Smooth muscle cell (in vitro differentiated cells): ENCODE results near the gene KCNK4. TPM values are rescaled to one million over a fixed set of nuclear protein-coding genes. Genes with fewer than 3 reads are reported as not detected.

Source experiments
- DNase-seq: peaks from one replicate; lab custom pipeline; 2025; ENCODE audit not compliant: unreplicated experiment; lab: John Stamatoyannopoulos, UW
- H2AFZ ChIP-seq: fragments of 200-600 bp; sonication (generic); 2 replicates; pipeline ENCODE4 v1.6.0; 2016; ENCODE audit warnings: antibody characterized with exemption, low read depth, mild to moderate bottlenecking
- H3F3A ChIP-seq: fragments of 200-600 bp; sonication (generic); 2 replicates; pipeline ENCODE4 v1.6.0; 2017; ENCODE audit warnings: antibody characterized with exemption, low read depth
- H3K27ac ChIP-seq: fragments of 200-600 bp; sonication (generic); 2 replicates; pipeline ENCODE4 v1.5.1; 2016; ENCODE audit warnings: low read depth, mild to moderate bottlenecking
- H3K27me3 ChIP-seq: fragments of 200-600 bp; sonication (generic); 2 replicates; pipeline ENCODE4 v1.6.1; 2016; ENCODE audit warnings: low read depth, mild to moderate bottlenecking
- H3K36me3 ChIP-seq: fragments of 200-600 bp; sonication (generic); 2 replicates; pipeline ENCODE4 v1.5.1; 2016; ENCODE audit warnings: low read depth
- H3K4me1 ChIP-seq: fragments of 200-600 bp; sonication (generic); 2 replicates; pipeline ENCODE4 v1.5.1; 2016; ENCODE audit warnings: low read depth
- H3K4me2 ChIP-seq: fragments of 200-600 bp; sonication (generic); 2 replicates; pipeline ENCODE4 v1.6.0; 2016; ENCODE audit warnings: mild to moderate bottlenecking
- H3K4me3 ChIP-seq: fragments of 200-600 bp; sonication (generic); 2 replicates; pipeline ENCODE4 v1.5.1; 2016; ENCODE audit warnings: mild to moderate bottlenecking
- H3K79me2 ChIP-seq: fragments of 200-600 bp; sonication (generic); 2 replicates; pipeline ENCODE4 v1.6.0; 2016; ENCODE audit warnings: low read depth, mild to moderate bottlenecking
- H3K9ac ChIP-seq: fragments of 200-600 bp; sonication (generic); 2 replicates; pipeline ENCODE4 v1.6.0; 2016; ENCODE audit warnings: low read depth
- H3K9me3 ChIP-seq: fragments of 200-600 bp; sonication (generic); replicated peaks from 2 replicates; pipeline ENCODE4 v1.5.1; 2016; ENCODE audit warnings: low read depth
- H4K20me1 ChIP-seq: fragments of 200-600 bp; sonication (generic); 2 replicates; pipeline ENCODE4 v1.6.0; 2016; ENCODE audit warnings: low read depth
- CTCF ChIP-seq: fragments of 200-600 bp; sonication (generic); IDR thresholded peaks from 2 replicates; pipeline ENCODE4 v1.5.1; 2017; ENCODE audit warnings: borderline replicate concordance, mild to moderate bottlenecking, antibody characterized with exemption; ENCODE audit not compliant: insufficient read depth, poor library complexity, severe bottlenecking
- WGBS: methylation state at CpG from one replicate; pipeline ENCODE4 v1.1.7; 2016; ENCODE audit warnings: low lambda C conversion rate; 5-methylcytosine and 5-hydroxymethylcytosine counted together
- polyA plus RNA-seq: library from polyadenylated mRNA; unstranded; fragments of >200 nt; fragmentation: Nextera tagmentation; extraction: Ambion mirVana; gene quantifications from 2 replicates; pipeline ENCODE4 v1.2.1, GENCODE V29; 2016
- total RNA-seq: library from RNA; depleted of rRNA; stranded (reverse); fragments of >200 nt; gene quantifications from 2 replicates; pipeline ENCODE4 v1.2.3, GENCODE V29; 2014

The KCNK4 gene
- total and polyA plus RNA-seq, 2 experiments from 2014 or later: not detected

- Histone ChIP-seq H3F3A (peaks cover 10% of the 10 kb centered on the region), H3K4me2 (no peak overlapping the region), H4K20me1 (peaks cover 30% of the 10 kb centered on the region), H3K36me3 (no peaks in the 10 kb centered on the region), H2AFZ (no peak overlapping the region), H3K9me3 (no peaks in the 10 kb centered on the region), H3K4me1 (peaks cover 21% of the 10 kb centered on the region), H3K27me3 (no peaks in the 10 kb centered on the region), H3K27ac (peak overlapping the region; percentile 87), H3K4me3 (no peak overlapping the region), H3K9ac (no peak overlapping the region), H3K79me2 (peaks cover 19% of the 10 kb centered on the region)
- 70% methylated on average over 5 of the region's 5 CpGs for WGBS
- TF ChIP-seq CTCF: no peak
- no peak for DNase-seq
These were observed 47.0 kb upstream of the KCNK4 start for GRCh38 chr11:64244107-64244506.

- DNase-seq: no peak
- Histone ChIP-seq H3K4me1 (peaks cover 21% of the 10 kb centered on the region), H3K4me2 (peak overlapping the region; percentile 89), H3K79me2 (peaks cover 19% of the 10 kb centered on the region), H3K9me3 (no peaks in the 10 kb centered on the region), H4K20me1 (peaks cover 30% of the 10 kb centered on the region), H3K36me3 (no peaks in the 10 kb centered on the region), H3F3A (peaks cover 7% of the 10 kb centered on the region), H3K27me3 (no peaks in the 10 kb centered on the region), H3K4me3 (peak overlapping the region; percentile 63), H3K27ac (peak overlapping the region; percentile 87), H3K9ac (peak overlapping the region; percentile 74), H2AFZ (no peak overlapping the region)
- WGBS: 66% methylated on average over 6 of the region's 6 CpGs
- no peak for TF ChIP-seq CTCF
These were observed 46.1 kb upstream of the KCNK4 start for GRCh38 chr11:64244966-64245365.

- TF ChIP-seq CTCF: no peak
- peak overlapping the region; percentile 74 for H3K9ac ChIP-seq
- no peaks in the 10 kb centered on the region for H3K27me3 ChIP-seq
- DNase-seq: no peak
- 23% methylated on average over 5 of the region's 6 CpGs for WGBS
- peak overlapping the region; percentile 63 for H3K4me3 ChIP-seq
- H4K20me1 ChIP-seq: peaks cover 30% of the 10 kb centered on the region
- no peaks in the 10 kb centered on the region for H3K36me3 ChIP-seq
- no peaks in the 10 kb centered on the region for H3K9me3 ChIP-seq
- peak overlapping the region; percentile 89 for H3K4me2 ChIP-seq
- peaks cover 19% of the 10 kb centered on the region for H3K79me2 ChIP-seq
- peaks cover 7% of the 10 kb centered on the region for H3F3A ChIP-seq
- H3K27ac ChIP-seq: peak overlapping the region; percentile 87
- peaks cover 21% of the 10 kb centered on the region for H3K4me1 ChIP-seq
- no peak overlapping the region for H2AFZ ChIP-seq
These were observed 45.7 kb upstream of the KCNK4 start for GRCh38 chr11:64245401-64245796.
